HG03558 (cell line): ENCODE results near the gene TRIM31.
"Not testable (repeated sequence)": the region's sequence is repeated elsewhere in the genome, so short reads cannot be mapped to it uniquely, and the experiment has no call there.

Experiments used
- ATAC-seq: cut with Tn5 transposase; IDR thresholded peaks from one replicate; pipeline ENCODE4 v1.9.1; 2021; ENCODE audit warnings: moderate number of reproducible peaks; ENCODE audit not compliant: unreplicated experiment; ENCODE audit errors: extremely low read depth

Gene TRIM31

DNA sequence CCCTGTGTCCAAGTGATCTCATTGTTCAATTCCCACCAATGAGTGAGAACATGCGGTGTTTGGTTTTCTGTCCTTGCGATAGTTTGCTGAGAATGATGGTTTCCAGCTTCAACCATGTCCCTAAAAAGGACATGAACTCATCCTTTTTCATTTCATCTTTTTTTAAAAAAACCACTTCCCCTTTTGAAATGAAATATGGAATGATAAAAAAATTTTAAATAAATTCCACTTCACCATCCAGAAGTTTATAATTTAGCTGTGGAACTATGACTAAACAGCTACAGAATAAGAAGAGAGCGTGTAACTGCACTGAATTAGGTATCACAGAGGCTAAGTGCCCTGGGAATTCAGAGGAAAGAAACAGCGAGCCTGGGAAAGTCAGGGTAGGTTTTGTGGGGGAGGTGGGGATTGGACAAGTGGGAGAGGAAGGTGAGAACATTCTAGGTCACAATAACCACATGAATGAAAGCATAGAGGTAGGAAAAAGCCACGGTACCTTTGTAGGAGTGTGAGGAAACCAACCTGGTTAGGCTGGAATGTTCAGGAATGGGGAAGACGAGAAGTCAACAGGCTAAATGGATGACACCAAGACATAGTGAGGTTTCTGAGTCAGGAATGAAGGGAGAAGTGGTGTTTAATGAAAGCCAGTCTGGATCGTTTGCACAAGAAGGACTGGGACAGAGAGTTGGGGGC lies 37.1 kb upstream of the TRIM31 start:
- no peak for ATAC-seq

GRCh38 chr6:30149234-30149633 lies 36.3 kb upstream of the TRIM31 start:
- ATAC-seq, result no peak

GRCh38 chr6:30147096-30147495 lies 34.2 kb upstream of the TRIM31 start:
- no peak for ATAC-seq

DNA sequence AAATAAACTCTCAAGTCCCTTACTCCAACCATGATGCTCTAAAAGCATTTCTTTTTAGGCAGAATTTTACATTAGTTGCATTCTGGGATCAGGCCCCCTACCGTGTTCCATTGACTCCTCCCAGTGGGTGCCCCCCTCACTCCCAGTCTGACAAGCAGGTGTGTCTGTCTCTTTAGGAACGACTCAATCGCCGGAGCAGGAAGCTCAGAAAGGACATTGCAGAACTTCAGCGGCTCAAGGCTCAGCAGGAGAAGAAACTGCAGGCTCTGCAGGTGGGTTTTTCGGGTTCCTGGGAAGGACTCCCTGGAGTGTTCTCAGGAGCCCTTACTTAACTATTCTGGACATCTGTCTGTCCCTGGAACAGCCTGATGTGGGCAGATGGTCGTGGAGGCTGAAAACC lies 32.9 kb upstream of the TRIM31 start:
- ATAC-seq, result no peak

DNA sequence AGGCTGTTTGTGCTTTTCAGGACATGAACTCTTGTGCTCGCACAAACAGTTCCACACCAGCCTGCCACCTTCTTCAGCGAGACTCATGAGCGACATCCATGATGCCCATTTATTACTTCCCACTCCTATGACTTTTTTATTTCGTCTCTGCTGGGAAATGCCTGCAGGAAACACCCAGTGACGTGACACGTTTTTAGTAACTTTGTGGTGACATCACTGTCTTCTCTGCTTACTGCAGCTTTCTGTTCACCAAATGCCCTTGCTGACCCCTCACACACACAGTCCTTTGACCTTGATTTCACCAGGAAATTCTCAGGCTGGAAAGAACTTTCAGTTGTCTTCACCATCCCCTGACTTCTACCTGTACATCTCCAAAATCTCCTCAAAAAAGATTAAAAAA lies 31.9 kb upstream of the TRIM31 start:
- ATAC-seq, result no peak

- ATAC-seq, result no peak
Measured at GRCh38 chr6:30143780-30144179, 30.9 kb upstream of the TRIM31 start.

- ATAC-seq, result no peak
Measured at GRCh38 chr6:30142665-30143064, 29.8 kb upstream of the TRIM31 start.

DNA sequence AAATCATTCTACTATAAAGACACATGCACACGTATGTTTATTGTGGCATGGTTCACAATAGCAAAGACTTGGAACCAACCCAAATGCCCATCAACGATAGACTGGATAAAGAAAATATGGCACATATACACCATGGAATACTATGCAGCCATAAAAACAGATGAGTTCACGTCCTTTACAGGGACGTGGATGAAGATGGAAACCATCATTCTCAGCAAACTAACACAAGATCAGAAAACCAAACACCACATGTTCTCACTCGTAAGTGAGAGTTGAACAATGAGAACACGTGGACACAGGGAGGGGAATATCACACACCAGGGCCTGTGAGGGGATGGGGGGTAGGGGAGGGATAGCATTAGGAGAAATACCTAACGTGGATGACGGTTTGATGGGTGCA lies 27.4 kb upstream of the TRIM31 start:
- not testable (repeated sequence) for ATAC-seq

- no peak for ATAC-seq
Measured at GRCh38 chr6:30136570-30137286, 23.8 kb upstream of the TRIM31 start.

DNA sequence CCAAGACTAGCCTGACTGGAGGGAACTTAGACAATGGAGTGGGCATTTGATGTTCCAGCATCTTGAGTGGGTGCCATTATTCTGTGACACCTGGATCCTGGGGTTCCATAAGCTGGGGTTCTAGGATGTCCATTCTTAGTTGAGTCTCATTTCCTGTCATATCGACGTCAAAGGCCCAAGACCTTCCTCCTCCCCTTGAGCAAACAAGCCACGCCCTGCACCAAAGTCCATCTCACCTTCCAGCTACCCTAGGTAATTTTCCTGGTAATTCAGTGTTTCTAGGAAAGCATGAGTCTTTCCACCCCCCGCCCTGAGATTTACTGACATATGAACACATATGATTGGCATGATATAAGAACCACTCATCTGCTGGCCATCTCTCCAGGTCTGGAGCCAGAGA lies 22.9 kb upstream of the TRIM31 start, which contains the start of gene TRIM40:
TSS of gene TRIM40 (plus strand) at position 384 of the 400 bp plus-strand sequence. CDS start 897 bp downstream, outside the sequence.
- ATAC-seq, result no peak

DNA sequence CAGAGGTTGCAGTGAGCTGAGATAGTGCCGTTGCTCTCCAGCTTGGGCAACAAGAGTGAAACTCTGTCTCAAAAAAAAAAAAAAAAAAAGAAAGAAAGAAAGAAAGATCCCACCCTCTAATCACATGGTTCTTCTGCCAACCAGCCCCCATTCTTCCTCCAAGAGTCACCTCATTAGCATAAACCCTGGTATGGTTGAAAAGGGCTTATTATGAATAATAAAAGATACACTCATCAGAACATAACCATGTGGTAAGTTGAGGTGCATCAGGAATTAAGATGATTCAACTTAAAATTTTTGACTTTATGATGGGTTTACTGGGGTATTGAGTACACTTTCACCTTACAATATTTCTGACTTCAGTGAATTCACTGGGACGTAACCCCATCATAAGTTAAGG lies 22.3 kb upstream of the TRIM31 start:
- ATAC-seq, result no peak

DNA sequence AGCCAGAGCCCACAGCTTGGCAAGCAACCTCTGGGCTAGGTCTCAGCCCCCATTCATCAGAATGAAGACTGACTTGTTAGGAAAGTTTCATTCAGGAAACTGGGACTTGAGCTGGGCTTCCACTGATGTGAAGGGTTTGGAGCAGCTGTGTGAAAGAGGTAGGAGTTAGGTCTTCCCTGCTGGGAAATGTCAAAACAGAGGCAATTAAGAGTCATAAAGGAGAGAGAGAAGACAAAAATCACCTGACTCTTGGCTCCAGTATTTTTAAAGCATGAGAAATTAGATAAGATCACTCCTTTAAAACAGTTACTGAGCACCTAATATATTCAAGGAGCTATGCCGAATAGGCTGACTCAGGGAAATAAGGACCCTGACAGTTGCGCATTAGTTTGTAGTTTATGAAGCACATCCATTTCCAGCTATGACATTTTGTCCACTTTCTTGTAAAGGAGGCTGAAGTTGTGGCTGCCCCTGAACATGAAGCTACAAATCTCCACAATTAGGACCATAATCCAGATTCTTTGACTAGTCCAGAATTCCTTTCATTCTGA lies 19.1 kb upstream of the TRIM31 start:
- ATAC-seq, result no peak

- ATAC-seq, result no peak
Measured at GRCh38 chr6:30130887-30131862, 18.3 kb upstream of the TRIM31 start.

DNA sequence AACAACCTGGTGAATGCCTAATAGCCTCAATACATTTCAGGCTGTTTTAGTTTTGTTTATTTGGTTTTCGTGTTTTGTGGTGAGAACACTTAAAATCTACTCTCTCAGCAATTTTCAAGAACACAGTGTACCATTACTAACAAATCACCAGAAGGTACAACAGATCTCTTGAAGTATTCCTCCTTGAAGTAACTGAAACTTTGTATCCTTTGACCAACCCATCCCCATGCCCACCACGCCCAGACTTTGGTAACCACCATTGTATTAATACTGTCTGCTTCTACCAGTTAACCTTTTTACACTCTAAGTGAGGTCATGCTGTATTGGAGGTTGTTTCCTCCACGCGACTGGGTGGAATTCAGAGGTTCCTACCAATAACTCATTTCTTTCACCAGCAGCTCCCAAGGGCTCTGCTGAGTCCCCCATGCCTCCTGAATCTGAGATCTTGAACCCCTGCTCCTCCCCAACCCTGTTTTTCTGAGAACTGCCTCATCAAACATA lies 17.3 kb upstream of the TRIM31 start:
- ATAC-seq, result no peak

- no peak for ATAC-seq
Measured at GRCh38 chr6:30129265-30130178, 16.6 kb upstream of the TRIM31 start.

GRCh38 chr6:30127238-30128093 lies 14.6 kb upstream of the TRIM31 start:
- ATAC-seq, result no peak

- ATAC-seq, result no peak
Measured at GRCh38 chr6:30122515-30122914, 9.6 kb upstream of the TRIM31 start.
